AG10803 (cell line): ENCODE results near the gene RBMS3.

Experiments used
- DNase-seq: peaks from one replicate; pipeline ENCODE4 v3.0.0; 2010; ENCODE audit warnings: low read depth
- H3K4me3 ChIP-seq: 2 replicates; pipeline ENCODE4 v1.5.1; 2011; ENCODE audit warnings: mild to moderate bottlenecking, low read length, control low read depth
- TF ChIP-seq, protein P1 (sequence below): conservative IDR thresholded peaks from 2 replicates; pipeline ENCODE4 v1.5.1; 2011; ENCODE audit warnings: mild to moderate bottlenecking, low read length, control low read depth, inconsistent platforms

RBMS3 gene

DNA sequence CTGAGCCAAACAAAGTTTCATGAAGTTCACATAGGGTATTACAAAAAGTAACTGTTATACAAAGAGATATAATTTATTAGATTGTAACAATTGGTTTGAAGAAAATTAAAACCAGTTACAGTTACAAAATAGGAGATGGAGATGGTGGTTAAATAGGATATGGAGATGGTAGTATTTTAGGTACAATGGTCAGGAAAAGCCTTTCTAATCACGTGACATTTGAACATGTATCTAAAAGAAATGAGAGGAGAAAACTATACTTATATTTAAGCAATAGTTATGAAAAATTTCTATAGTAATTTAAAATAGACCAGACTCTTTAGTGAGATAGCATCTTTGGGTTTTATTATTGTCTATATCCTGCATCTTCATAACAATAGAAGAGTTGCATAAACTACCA, 312.9 kb downstream of the RBMS3 start:
- no peak overlapping the region for H3K4me3 ChIP-seq
- no peak for DNase-seq
- TF ChIP-seq, protein P1, sequence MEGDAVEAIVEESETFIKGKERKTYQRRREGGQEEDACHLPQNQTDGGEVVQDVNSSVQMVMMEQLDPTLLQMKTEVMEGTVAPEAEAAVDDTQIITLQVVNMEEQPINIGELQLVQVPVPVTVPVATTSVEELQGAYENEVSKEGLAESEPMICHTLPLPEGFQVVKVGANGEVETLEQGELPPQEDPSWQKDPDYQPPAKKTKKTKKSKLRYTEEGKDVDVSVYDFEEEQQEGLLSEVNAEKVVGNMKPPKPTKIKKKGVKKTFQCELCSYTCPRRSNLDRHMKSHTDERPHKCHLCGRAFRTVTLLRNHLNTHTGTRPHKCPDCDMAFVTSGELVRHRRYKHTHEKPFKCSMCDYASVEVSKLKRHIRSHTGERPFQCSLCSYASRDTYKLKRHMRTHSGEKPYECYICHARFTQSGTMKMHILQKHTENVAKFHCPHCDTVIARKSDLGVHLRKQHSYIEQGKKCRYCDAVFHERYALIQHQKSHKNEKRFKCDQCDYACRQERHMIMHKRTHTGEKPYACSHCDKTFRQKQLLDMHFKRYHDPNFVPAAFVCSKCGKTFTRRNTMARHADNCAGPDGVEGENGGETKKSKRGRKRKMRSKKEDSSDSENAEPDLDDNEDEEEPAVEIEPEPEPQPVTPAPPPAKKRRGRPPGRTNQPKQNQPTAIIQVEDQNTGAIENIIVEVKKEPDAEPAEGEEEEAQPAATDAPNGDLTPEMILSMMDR: no peak

DNA sequence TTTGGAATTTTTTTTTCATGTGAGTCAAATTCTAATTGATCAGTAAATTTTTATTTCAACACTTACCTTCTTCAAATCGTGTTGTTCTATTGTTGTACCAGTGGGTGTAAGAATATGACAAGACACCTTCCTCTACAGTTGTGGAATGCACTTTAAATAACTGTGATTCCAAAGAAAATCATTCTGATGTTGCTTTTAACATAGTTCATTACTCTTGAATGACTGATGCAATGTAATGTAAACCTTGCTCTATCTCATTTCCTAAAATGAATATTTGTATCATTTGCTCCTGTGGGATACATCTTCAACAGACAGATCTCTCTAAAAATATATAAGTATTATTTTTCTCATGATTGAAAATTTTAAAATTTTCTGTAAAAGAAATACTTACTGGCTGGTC, 313.4 kb downstream of the RBMS3 start:
- DNase-seq: peak; percentile 68
- no peak overlapping the region for H3K4me3 ChIP-seq
- TF ChIP-seq, protein P1: no peak

DNA sequence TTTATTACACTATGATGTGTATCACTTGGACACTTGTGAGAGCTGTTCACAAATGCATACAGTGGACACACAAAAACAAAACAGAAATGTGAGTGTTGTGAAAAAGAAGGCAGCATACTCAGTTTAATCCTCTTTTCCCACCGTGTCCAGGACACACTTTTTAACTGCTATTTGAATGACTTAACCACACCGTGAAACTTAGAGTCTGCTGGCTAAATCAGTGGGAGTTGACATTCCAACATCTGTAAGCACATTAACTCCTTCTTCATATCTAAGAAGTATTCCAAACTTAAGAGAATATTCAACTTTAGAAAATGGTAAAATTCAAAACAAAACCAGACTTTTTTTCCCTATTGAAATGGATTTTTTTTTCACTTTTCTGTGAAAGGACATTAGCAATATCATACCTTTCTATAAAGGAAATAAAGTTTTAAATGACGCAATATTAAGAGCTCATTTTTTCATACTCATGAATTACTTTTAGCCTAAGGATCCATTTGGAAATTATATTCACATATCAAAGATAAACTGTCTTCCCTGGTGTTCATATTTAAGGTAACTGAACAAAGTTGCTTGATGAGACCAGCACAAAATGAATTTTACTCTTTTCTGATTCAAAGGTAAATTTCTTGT, 316.6 kb downstream of the RBMS3 start:
- DNase-seq: peak; percentile 46
- H3K4me3 ChIP-seq: no peak overlapping the region
- TF ChIP-seq, protein P1: no peak

DNA sequence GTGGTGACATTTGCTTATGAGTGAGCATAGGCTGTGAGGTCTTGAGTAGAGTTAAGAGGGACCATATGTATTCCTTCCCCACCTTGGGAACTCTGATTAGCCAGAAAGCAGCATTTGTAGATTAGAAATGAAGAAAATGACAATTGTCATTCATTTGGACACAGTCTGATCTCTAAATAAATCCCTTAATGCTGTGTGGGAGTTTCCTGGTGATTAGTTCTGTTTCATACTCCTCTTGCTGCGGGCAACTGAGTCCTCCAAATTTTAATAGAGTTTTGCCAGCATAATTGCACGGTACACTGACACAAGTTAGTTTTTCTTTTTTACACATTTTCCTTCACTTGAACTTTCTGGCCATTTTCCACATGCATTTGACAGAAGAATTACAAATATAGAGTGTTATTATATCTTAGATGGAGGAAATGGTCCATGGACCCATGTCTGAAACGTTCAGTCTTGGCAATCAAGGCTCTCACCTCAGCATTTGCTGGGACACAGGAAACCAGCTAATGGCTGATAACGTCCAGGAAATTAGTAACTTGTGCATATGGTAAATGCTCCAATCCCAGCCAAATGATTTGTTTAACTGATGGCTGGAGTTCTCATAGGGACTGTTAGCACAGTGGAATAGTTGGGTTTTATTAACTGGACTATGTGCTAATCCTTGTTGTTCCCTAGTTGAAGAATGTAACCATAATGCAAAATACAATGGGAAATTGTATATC, 321.2 kb downstream of the RBMS3 start:
- DNase-seq: no peak
- no peak overlapping the region for H3K4me3 ChIP-seq
- TF ChIP-seq, protein P1: no peak

DNA sequence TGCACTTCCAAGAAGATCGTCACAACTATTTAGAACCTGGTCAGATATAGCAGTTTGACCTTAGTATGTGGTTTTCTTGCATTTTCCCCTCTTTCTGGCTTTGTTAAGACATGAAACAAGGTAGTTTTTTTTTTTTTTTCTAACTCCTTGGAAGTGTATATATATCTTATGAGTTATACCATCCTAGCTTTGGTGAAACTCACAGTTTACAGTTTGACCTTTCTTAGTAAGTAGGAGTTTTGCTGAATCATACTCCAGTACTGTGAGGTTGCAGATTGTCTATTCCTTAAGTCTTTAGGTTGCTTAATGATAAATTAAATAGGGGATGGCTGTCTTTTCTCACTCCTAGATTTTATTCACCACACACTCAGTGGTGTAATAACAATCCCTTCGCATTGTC, 325.0 kb downstream of the RBMS3 start:
- H3K4me3 ChIP-seq: no peak overlapping the region
- TF ChIP-seq, protein P1: no peak
- DNase-seq: peak; percentile 63

DNA sequence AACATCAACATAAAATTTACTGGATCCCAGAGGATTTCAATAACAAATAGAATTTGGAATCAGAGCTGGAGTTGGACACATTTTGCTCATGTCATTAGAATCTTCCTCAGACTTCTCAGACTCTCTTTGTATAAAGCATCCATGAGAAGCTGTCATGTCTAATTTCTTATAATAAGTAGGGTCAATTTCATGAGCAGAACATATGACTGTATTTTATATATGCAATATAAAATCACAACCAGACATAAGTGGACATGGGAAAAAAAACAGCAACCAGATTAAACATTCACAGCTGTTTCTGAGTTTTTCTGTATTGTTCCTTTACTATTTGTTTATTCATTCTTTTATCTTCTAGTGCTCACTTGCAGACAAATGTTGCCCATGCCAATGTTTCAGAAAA, 325.5 kb downstream of the RBMS3 start:
- no peak overlapping the region for H3K4me3 ChIP-seq
- TF ChIP-seq, protein P1: no peak
- DNase-seq: no peak
